ENCODE measurements around the gene EQTN. TPM values are rescaled to one million over a fixed set of nuclear protein-coding genes. Genes with fewer than 3 reads are reported as not detected.

The EQTN gene
- total RNA-seq, 1 donor from 2014 or later, result not detected

DNA sequence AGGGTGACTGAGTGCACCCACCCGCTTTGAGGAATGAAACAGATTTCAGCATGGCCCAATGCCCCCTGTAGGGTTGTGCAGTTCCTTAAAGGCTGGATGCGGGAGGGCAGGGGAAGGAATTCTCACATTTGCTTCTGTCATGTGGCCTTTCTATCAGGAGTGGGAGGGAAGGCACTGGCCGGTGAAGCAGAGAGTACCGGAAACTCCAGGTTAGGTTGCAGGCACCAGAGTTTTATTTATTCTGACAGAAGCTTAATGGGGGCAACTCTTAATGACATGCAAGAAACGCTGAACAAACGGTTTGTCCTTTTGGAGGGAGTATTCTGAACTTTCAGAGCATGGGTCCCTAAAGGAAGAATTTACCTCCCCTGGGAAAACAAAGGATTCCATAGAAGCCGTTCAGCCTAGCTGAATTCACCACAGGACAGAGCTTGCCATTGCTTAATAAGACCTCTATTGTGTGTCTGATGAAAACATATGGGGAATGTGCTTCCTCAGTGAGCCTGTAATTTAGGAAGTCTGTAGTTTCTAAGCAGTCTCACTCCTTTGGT, 44.1 kb upstream of the EQTN start:
- TF ChIP-seq CTCF (IDR thresholded peaks at IDR 0.05; ENCODE audit: insufficient read depth, low read depth, low read length), result no peak
- no peak for TF ChIP-seq EZH2 (IDR thresholded peaks at IDR 0.05; ENCODE audit: insufficient read depth, low read length)
- no peaks in the 10 kb centered on the region for H3K36me3 ChIP-seq (ENCODE audit: insufficient read depth, low read length)
- H3K79me2 ChIP-seq (ENCODE audit: insufficient read depth, low read length), result no peaks in the 10 kb centered on the region
- no peaks in the 10 kb centered on the region for H3K36me3 Mint-ChIP-seq (ENCODE audit: low read depth, unreplicated experiment)
- no peaks in the 10 kb centered on the region for H4K20me1 ChIP-seq (ENCODE audit: insufficient read depth, low read length)
- H2AFZ ChIP-seq (ENCODE audit: low read depth, low read length), result no peak overlapping the region
- no peak overlapping the region for H3K4me2 ChIP-seq (ENCODE audit: low read length)
- DNase-seq (ENCODE audit: low read depth) (no peak), FAIRE-seq (no peak)
- no peaks in the 10 kb centered on the region for H3K9me3 ChIP-seq (ENCODE audit: insufficient read depth, low read depth, low read length)
- peaks cover 2% of the 10 kb centered on the region for H3K27me3 Mint-ChIP-seq (ENCODE audit: low read depth, unreplicated experiment)
- H3K4me3 ChIP-seq (ENCODE audit: insufficient read depth, low read depth, low read length), result no peak overlapping the region
- H3K4me1 Mint-ChIP-seq (ENCODE audit: low read depth, unreplicated experiment), result peaks cover 17% of the 10 kb centered on the region
- no peaks in the 10 kb centered on the region for H3K4me1 ChIP-seq (ENCODE audit: insufficient read depth, low read length)
- H3K9ac ChIP-seq (ENCODE audit: low read length), result no peak overlapping the region
- no peak overlapping the region for H3K27ac Mint-ChIP-seq (ENCODE audit: unreplicated experiment)
- H3K9me3 Mint-ChIP-seq (ENCODE audit: unreplicated experiment), result peaks cover 2% of the 10 kb centered on the region
- H3K27me3 ChIP-seq (ENCODE audit: insufficient read depth, low read length), result peaks cover 3% of the 10 kb centered on the region
- no peak overlapping the region for H3K4me3 Mint-ChIP-seq (ENCODE audit: unreplicated experiment)
- no peak overlapping the region for H3K27ac ChIP-seq (ENCODE audit: low read depth, low read length)

DNA sequence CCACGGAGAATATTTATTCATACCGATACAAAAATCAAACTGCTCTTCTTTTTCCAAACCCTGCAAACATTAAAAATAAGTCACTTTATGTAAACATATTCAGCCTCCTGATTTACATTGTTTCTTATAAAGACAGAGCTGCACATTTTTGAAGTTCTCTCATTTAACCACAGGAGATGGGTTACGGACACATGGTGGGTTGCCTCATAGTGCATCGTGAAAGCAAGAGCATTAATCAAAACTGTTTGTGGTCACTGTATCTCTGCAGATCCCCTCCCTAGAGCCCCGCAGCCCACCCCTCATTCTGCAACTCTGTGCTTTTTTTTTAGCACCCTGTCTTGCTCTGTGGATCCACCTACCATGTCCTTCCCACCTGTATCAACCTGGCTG, 43.3 kb upstream of the EQTN start:
- no peaks in the 10 kb centered on the region for H4K20me1 ChIP-seq (ENCODE audit: insufficient read depth, low read length)
- H3K4me1 ChIP-seq (ENCODE audit: insufficient read depth, low read length), result no peaks in the 10 kb centered on the region
- no peaks in the 10 kb centered on the region for H3K36me3 ChIP-seq (ENCODE audit: insufficient read depth, low read length)
- FAIRE-seq (no peak), DNase-seq (ENCODE audit: low read depth) (no peak)
- H3K36me3 Mint-ChIP-seq (ENCODE audit: low read depth, unreplicated experiment), result no peaks in the 10 kb centered on the region
- peaks cover 3% of the 10 kb centered on the region for H3K27me3 ChIP-seq (ENCODE audit: insufficient read depth, low read length)
- H3K79me2 ChIP-seq (ENCODE audit: insufficient read depth, low read length), result no peaks in the 10 kb centered on the region
- no peaks in the 10 kb centered on the region for H3K9me3 ChIP-seq (ENCODE audit: insufficient read depth, low read depth, low read length)
- no peak overlapping the region for H3K4me3 Mint-ChIP-seq (ENCODE audit: unreplicated experiment)
- H3K4me2 ChIP-seq (ENCODE audit: low read length), result no peak overlapping the region
- no peak overlapping the region for H3K9ac ChIP-seq (ENCODE audit: low read length)
- H2AFZ ChIP-seq (ENCODE audit: low read depth, low read length), result no peak overlapping the region
- H3K27me3 Mint-ChIP-seq (ENCODE audit: low read depth, unreplicated experiment), result peaks cover 2% of the 10 kb centered on the region
- no peak overlapping the region for H3K4me3 ChIP-seq (ENCODE audit: insufficient read depth, low read depth, low read length)
- no peak overlapping the region for H3K27ac ChIP-seq (ENCODE audit: low read depth, low read length)
- TF ChIP-seq CTCF (IDR thresholded peaks at IDR 0.05; ENCODE audit: insufficient read depth, low read depth, low read length) (no peak), EZH2 (IDR thresholded peaks at IDR 0.05; ENCODE audit: insufficient read depth, low read length) (no peak)
- H3K9me3 Mint-ChIP-seq (ENCODE audit: unreplicated experiment), result peaks cover 2% of the 10 kb centered on the region
- H3K4me1 Mint-ChIP-seq (ENCODE audit: low read depth, unreplicated experiment), result peaks cover 17% of the 10 kb centered on the region
- H3K27ac Mint-ChIP-seq (ENCODE audit: unreplicated experiment), result no peak overlapping the region

DNA sequence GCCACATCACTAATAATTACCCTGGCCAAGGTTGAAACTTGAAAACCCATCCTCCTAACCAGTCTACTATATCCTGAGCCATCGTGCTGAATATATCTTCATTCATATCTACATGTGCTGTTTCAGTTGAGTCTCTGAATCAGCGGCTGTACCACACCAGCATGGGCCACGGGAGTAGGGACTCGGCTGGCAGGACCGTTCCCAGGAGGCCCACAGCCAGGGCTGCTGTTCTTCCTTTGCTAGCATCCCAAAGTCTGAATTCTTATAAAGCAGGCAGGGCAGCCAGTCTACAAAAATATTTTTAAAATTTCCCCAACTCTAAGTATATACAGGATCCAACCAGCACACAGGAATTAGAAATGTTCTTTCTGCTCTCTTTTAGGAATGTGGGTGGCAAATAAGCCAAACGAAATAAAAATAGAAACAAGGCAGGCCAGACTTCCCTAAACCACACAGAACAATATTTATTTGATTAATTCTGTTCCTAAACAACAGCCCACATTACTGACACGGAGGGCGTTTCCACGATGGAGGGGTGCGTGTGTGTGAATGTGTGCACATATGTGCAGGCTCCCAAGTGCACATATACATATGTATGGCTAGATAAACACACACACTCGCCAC, 42.8 kb upstream of the EQTN start:
- FAIRE-seq, result no peak
- Histone ChIP-seq H3K4me2 (ENCODE audit: low read length) (no peak overlapping the region), H2AFZ (ENCODE audit: low read depth, low read length) (no peak overlapping the region), H3K79me2 (ENCODE audit: insufficient read depth, low read length) (no peaks in the 10 kb centered on the region), H4K20me1 (ENCODE audit: insufficient read depth, low read length) (no peaks in the 10 kb centered on the region), H3K27ac (ENCODE audit: low read depth, low read length) (no peak overlapping the region), H3K9ac (ENCODE audit: low read length) (no peak overlapping the region), H3K9me3 (ENCODE audit: insufficient read depth, low read depth, low read length) (no peaks in the 10 kb centered on the region), H3K4me1 (ENCODE audit: insufficient read depth, low read length) (no peaks in the 10 kb centered on the region), H3K36me3 (ENCODE audit: insufficient read depth, low read length) (no peaks in the 10 kb centered on the region), H3K27me3 (ENCODE audit: insufficient read depth, low read length) (peaks cover 3% of the 10 kb centered on the region), H3K4me3 (ENCODE audit: insufficient read depth, low read depth, low read length) (no peak overlapping the region)
- Mint-ChIP-seq H3K4me1 (ENCODE audit: low read depth, unreplicated experiment) (peaks cover 17% of the 10 kb centered on the region), H3K27ac (ENCODE audit: unreplicated experiment) (no peak overlapping the region), H3K4me3 (ENCODE audit: unreplicated experiment) (no peak overlapping the region), H3K27me3 (ENCODE audit: low read depth, unreplicated experiment) (peaks cover 2% of the 10 kb centered on the region), H3K9me3 (ENCODE audit: unreplicated experiment) (peaks cover 2% of the 10 kb centered on the region), H3K36me3 (ENCODE audit: low read depth, unreplicated experiment) (no peaks in the 10 kb centered on the region)
- TF ChIP-seq EZH2 (IDR thresholded peaks at IDR 0.05; ENCODE audit: insufficient read depth, low read length), result no peak
- no peak for TF ChIP-seq CTCF (IDR thresholded peaks at IDR 0.05; ENCODE audit: insufficient read depth, low read depth, low read length)
- no peak for DNase-seq (ENCODE audit: low read depth)
